ENCODE measurements around the gene CTSE.
A peak's percentile ranks its signal among the peaks of the same experiment; 100 is the strongest.

CTSE gene

DNA sequence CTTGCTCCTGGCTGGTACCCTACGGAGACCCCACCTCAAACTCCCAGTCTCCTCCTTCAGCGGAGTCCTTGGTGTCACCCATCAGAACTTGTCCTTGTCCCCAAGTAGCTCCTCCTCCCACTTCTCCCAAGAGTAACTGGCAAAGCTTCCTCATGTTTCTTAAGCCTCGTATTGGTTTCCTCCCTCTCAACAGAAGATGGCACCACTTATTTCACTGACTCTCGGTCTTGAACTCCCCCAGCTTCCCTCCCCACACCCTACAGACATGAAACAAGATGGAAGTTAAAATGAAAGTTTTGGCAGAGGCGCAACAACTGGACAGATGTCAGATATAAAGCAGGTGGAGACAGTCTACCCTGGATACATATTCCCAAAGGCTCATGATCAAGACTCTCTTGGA, 33.9 kb downstream of the CTSE start:
- DNase-seq = no peak

DNA sequence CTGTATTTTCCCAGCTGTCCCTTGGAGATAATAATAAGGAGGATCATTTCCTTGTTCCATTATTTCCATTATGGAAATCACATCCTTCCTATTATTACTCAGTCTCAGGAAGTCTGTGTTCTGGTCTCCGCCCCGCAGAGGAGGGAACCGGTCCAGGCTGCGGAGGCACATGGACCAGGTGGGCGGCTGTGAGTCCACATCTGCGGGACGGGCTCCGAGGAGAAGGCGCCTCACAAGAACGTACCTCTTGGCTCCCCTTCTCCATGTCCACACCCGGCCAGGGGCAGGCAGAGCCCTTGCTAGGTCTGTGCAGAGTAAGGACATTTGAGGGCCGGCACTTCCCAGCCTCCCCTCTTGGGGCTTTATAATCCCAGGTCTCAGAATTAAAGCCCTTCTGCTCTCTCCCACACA, 35.1 kb downstream of the CTSE start:
- DNase-seq = no peak

DNA sequence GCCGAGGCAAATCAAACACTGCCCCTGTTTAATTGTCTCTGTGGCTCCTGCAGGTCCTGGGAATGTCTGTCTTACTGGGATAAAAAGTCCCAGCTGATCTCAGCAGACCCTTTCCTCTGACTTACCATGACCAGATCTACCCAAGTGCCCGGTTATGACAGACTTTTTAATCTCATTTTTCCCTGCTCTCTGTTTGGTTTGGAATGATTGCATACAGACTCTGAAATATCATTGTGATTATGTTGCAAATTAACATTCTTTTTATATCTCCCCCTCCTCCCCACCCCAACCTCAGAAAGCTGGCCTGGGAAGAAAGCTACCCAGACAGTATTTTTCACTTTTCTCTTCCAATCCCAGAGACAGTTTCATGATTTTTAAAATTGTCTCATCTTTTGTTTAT, 36.8 kb downstream of the CTSE start:
- DNase-seq = no peak

DNA sequence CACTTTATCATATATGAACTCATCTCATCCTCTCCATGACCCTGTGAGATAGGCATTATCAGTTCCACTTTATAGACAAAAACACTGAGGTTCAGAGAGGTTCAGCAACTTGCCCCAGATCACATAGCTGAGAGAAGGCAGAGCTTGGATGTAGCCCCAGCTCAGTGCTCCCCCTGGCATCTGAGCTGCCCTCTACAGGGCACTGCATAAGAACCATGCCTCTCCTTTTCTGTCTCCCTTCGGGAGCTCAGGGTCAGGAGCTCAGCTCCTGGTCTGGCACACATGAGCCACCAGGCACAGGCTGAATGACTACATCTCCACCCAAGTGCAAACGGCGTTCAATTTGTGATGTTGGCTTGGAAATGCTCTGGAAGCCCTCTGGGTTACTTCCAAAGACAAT, 37.4 kb downstream of the CTSE start:
- no peak for DNase-seq

DNA sequence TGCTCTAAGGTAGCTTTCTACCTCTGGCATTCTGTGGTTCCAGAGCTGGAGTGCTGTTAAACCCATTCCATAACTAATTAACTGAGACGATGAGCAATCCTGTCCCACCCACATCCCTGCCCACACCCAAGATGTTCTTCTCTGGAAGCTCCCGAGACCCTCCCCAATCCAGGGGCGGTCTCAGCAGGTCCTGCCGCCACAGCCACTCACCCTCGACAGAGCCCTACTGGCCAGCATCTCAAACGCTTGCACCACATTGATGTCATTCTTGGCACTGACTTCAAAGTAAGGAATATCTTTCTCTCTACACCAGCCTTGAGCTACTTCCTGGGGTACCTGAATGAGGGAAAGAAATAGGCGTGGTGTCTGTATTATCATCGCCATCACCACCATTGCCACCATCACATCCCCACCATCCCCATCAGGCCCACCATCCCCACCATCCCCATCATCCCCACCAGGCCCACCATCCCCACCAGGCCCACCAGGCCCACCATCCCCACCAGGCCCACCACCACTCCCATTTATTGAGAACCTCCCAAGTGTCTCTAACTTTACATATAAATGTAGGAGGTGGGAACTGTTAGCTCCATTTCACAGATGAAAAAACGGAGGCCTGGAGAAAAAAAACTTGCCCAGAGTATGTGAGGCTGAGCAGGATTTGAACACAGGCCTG, 38.2 kb downstream of the CTSE start:
- DNase-seq = no peak

DNA sequence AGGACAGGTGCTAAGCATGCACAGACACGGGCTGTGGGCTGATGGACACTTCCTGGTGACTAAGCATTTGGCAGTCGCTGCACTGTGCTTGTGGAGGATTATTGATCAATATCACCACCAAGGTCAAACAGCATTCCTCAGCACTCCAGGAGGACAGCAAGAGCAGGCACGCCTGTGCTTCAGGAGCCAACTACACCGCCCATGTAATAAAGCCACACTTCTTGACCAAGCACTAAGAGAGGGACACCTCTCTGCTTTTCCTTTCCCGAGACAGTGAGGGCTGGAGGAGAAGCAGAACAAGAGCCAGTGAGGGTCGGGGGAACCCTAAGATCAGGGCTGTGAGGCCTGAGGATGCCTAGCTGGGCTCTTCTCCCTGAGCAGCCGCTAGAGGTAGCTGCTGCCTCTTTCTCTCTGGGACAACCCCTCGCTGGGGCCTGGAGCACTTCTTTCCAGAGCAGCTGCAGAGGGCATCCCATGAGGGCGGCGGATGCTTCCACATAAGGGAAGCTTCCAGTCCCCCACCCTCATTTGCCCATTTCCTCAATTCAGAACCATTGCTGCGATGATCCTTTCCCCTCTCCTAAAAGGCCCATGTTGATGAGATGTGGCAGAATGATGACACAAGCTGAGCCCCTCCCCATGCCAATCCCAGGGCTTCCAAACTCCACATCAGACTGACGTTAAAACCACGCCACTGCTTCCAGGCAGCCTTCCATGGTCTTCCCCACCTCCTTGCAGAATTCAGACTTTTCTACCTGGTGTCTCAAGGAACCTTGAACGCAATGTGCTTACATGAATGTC, 39.6 kb downstream of the CTSE start:
- no peak for DNase-seq

DNA sequence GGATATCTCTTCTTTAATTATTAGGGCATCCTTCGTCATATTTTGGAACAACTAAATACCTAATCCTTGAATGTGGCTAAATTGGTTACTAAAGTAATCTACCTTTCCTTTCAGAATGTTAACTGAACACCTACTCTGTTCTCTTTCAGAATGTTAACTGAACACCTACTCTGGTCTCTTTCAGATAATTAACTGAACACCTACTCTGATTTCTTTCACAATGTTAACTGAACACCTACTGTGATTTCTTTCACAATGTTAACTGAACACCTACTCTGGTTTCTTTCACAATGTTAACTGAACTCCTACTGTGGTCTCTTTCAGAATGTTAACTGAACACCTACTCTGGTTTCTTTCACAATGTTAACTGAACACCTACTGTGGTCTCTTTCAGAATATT, 42.4 kb downstream of the CTSE start:
- no peak for DNase-seq

DNA sequence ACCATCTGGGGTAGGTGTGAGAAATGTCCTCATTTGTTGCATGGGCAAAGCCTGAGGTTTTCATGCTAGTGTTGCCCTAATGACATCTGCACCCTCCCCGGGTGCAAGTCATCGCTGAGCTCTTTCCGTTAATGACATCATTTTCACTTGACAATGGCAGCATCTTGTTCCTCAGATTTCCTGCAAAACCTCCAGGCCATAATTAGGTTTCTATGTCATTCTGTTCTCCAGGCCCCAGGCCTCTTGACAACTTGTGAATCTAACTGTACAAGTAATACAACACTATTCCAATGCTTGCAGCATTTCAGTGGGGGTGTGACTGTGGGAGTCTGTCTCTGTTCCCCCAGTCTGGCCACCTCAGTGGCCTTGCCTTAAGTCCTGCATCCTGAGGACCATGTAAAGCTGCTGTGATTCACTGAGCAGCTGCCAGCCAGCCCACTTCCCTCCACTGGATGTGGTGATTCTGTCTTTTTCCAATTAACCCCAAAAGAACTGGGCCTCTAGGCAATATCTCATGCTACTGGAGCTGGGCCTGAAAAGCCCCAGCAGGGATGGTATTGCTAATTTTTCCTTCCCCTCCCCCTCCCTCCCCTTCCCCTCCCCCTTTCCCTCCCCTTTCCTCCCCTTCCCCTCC, 43.3 kb downstream of the CTSE start:
- no peak for DNase-seq

DNA sequence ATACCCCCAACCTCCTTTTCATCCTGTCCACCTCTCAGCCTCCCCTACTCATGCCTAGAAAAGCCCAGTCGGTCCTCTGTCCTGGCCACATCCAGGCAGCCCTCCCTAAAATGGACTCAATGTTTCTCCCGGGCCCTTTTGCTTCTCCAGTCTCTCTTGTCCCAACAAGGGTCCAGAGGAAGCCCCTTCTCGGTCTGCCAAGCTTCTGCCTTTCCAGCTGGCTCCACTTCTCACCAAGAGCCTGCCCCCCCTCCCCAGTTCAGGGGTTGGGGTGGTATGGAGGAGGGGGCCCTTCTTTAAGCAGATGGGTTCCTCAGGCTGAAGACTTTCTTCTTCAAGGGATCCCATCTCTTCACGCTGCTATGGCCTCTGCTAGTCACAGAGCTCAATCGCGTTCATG, 44.4 kb downstream of the CTSE start:
- no peak for DNase-seq

DNA sequence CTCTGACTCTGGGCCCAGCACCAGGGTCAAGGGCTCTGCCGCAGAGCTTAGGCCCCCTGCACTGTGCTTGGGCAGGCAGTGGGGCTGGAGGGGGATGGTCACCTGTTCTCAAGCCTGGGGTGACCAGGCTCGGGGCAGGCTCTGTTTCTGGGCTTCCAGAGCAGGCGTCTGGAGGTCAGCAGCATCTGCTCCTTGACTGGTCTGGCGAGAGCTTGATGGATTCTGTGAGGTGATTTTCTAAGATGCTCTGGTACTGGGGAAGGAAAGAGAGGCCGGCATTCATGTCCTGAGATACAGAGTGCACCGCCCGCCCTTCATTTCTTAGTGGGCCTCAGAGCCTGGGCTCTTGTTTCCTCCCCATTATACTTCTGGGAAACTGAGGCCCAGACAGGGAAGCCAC, 45.0 kb downstream of the CTSE start:
- DNase-seq = no peak

DNA sequence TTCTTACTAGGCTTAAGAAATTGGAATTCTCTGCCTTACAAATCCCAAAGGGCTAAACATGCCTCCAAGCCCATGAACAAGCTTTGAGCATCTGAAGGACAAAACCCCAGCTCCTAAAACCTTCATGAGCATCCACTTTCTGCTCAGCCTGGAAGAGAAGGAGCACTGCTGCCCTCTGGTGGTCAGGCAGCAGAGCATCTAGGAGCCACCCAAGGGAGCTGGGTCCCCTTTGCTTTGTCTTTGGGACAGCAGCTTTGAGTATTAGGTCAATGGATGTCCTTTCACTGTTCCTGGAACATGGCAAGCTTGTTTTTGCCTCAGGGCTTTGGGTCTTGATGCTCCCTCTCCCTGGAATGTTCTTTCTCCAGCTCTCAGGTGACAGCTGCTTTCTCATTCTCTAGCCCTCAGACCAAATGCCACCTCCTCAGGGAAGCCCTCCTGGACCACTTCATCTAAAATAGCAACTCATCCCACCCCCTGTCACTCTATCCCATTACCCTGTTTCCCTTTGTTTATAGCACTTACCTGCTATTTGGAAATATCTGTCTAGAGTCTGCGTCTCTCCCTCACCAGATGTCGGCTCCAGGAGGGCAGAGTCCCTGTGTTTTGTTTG, 46.2 kb downstream of the CTSE start:
- DNase-seq = peak; percentile 87

DNA sequence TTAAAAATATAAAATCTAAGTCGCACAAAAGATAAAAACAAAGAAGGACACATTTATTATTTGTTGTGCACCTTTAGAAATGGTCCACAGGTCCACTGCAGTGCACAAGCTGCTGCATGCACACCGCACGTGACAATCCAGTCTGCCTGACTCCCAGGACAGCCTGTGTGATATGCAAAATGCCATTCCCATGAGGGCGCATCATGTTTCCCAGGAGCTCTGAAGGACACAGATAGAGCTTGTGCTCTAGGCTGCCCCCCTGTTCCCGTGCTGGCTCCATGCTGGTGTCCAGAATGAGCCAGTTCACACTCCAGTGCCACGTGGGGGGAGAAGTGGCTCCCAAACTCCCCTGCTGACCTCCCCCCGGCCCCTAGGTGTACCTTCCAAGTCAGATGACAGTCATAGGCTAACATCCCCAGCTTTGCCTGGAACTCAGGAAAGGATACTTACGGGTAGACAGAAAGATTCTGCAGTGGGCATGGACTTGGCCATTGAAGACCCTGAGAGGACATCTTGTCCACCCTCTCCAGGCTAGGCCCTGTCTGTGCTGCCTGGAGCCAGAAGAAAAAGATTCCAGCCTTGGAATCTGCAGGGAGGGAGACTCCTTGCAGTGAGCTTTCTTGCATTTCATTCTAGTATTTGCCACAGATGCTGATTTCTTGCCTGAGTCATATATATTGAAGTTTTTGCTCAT, 46.8 kb downstream of the CTSE start:
- DNase-seq = no peak

DNA sequence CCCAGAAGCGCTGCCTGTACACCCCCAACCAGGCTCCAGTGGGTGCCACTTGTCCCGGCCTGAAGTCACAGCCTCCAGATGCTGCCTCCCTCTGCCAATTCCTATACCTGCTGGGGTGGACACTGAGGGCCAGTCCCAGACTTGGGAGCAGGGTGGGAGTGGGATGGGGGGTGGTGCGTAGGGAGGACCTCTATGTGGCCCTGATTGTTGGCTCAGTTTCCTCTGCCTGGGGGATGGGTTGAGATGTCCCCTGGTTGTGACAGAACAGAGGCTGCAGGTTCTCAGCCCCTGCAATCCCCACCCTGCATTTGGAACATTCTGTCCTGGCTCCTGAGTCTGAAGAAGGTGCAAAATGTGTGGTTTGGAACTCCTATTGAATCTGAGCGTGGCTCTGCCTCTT, 47.7 kb downstream of the CTSE start:
- no peak for DNase-seq

DNA sequence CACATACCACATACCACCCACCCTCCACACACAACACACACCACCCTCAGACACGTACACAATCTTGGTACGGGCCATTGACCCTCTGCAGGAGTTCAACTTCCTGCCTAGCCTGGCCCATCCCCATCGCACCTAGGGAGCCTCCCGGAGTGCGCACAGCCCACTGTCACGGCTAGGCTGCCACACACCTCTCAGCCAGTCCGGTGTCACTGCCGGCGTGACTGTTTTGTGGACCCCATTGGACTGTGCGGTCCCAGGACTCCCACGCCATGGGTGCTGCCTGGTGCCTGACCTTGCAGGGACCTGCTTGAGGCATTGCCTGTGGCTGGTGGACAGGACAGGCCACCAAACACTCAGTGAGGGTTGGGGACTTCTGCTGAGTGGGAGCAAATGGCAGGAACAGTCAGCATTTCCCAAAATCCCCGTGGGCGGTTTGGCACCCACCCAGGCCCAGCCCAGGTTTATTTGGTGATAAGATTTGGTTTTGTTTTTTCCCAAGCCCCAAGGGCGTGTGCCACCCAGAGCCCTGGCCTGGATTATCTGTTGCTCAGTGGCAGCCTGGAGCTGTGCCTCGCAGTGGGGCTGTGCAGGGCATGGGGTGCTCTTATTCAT, 48.2 kb downstream of the CTSE start:
- DNase-seq = no peak

DNA sequence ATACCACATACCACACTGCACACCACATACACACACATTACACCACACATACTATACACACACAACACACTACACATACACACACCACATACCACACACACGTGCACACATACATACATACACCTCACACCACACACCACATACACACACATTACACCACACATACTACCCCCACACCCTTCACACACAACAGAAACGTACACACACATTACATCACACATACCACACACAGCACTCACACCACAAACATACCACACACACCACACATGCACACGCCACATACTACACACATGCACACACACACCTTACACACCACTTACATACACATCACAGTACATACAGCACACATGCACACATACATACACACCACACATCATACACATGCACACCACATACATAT, 49.0 kb downstream of the CTSE start:
- no peak for DNase-seq

DNA sequence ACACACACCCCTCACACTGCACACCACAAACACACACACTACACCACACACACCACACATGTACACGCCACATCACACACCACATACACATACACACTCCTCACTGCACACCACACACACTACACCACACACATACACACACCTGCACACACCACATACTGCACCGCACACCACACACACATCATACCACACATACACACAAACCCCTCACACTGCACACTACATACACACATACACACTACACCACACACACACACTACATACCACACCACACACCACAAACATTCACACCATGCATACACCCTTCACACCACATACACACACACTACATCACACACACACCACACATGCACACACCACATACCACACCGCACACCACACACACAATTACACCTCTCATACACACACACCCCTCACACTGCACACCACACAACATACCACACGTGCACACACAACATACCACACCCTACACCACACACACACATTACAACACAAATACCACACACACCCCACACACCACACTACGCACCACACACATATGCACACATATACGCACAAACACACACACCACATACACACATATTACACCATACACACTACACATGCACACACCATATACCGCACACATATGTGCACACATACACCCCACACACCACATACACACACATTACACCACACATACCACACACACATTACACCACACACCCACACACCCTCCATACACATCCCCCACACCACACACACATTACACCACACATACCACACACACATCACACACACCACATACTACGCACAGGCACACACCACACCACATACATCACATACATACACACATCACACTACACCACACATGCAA, 50.1 kb downstream of the CTSE start:
- DNase-seq = no peak

DNA sequence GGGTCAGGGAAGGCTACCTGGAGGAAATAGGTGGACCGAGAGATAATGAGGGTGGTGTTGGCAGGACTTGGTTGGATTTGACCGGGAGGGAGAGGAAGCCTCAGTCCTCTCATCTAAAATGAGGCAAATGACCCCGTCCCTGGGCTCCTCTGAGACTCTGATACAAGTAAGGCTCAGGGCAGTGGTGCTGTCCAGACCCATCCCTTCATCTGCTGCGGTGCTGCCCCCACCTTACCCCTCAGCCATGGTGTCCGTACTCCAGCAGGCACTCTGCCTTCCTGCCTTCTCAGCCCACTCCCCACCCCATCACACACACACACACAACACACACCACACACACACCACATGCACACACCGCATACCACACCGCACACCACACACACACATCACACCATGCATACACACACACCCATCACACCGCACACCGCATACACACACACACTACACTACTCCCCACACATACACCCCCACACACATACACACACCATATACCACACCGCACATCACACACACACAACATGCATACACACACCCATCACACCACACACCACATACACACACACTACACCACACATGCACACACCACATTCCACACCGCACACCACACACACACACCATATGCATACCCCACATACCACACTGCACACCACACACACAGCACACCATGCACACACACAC, 51.1 kb downstream of the CTSE start:
- no peak for DNase-seq

DNA sequence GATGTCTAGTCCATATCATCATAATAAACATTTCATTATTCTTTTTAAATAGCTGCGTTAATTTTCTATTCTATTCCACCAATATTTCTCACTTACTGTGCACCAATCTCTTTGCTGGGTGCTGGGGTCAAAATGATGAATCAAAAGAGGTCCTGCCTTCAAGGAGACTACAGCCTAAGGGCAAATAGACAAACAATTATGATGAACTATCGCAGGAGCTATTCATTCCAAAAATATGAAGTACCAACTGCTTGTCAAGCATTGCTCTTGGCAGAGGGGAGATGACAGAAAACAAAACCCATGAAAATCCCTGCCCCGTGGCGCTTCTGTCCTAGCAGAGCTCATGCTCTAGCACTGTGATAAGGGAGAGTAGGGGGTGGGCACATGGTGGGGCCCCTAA, 51.6 kb downstream of the CTSE start:
- no peak for DNase-seq

DNA sequence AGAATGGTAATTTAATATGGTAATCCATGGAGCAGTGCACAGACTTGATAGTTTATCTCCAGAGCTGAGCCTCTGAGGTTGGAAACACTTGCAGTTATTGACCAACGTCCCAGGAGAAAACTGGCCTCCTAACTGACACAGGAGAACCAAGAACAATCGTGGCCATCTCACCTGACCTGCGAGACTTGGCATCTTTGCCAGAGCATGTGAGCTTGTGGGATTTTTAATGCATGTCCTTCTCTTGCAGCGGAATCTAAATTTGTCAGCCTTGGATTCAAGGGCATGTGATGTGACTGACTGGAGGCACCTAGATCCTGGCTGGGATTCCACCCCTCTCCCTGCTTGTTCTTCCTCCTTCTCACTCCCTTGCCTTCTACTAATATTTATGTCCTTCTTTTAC, 52.6 kb downstream of the CTSE start:
- DNase-seq = no peak

DNA sequence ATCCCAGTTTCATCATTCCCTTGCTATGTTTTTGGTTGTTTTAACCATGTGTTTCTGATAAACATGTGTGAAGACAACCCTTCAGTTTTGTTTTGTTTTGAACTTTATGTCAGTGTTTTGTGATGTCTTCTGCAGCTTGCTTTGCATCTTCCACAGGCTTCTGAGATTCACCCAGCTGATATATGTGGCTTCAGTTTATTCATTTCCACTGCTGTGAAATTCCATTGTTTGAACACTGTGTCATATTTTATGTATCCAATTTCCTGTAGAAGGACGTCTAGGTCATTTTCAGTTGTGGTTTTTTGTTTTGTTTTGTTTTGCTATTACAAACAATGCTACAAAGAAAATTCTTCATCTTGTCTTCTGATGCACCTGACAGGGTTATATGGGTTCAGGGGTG, 53.2 kb downstream of the CTSE start:
- no peak for DNase-seq

DNA sequence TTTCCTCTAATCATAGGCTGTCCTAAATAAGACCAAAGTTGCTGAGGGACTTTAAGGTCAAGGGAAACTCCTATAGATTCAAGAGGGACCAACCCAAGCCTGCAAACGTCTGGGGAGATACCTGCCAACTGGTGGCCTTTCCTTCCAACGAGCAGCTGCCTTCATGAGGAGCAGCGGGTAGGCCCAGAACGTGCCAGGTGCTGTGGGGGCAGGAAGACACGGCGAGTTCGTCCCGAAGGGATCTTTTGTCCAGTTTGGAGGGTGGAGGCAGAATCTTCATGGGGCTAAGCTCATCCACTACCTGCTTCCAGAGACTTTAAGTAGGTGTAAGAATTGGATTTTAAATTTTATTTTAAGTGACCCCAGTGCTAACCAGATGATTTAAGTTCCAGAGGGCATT, 54.5 kb downstream of the CTSE start:
- DNase-seq = no peak

Data from activated CD8-positive, alpha-beta memory T cell treated with anti-CD3 and anti-CD28 coated beads for 24 hours (primary cell).